GM19455 (cell line): ENCODE results near the gene BCAP31.
"Not testable (repeated sequence)": the region's sequence is repeated elsewhere in the genome, so short reads cannot be mapped to it uniquely, and the experiment has no call there.

Source experiments
- ATAC-seq: cut with Tn5 transposase; IDR thresholded peaks from one replicate; pipeline ENCODE4 v1.9.1; 2021; ENCODE audit not compliant: unreplicated experiment

Gene BCAP31

DNA sequence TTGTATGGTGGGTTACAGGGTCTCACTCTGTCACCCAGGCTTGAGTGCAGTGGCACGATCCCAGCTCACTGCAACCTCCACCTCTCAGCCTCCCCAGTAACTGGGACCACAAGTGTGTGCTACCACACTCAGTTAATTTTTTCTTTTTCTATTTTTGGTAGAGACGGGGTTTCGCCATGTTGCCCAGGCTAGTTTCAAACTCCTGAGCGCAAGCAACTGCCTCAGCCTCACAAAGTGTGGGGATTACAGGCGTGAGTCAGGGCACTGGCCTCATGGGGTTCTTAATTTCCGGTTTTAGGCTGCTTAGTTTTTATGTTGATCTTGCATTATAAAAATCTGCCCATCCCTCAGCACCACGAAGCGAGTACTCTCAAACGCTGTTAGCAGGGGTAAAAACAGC lies 6.7 kb downstream of the BCAP31 start:
- ATAC-seq = no peak

DNA sequence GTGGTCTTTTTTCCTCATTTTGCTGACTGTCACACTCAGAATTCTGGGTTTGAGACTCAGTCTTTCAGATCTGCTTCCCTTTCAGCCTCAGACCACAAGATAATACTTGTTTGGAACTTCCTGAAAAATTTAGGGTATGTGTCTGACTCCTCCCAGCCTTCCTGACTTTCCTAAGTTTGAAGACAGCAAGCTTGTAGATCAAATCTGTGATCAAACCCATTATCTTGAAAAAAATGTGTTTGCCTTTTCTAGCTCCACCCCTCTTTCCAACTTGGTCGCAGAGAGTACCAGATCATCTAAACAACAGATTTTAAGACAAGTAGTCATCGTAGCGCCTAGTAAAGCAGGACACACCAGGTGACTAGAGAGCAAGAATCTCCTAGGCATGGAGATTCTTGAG lies 9.9 kb downstream of the BCAP31 start:
- no peak for ATAC-seq

DNA sequence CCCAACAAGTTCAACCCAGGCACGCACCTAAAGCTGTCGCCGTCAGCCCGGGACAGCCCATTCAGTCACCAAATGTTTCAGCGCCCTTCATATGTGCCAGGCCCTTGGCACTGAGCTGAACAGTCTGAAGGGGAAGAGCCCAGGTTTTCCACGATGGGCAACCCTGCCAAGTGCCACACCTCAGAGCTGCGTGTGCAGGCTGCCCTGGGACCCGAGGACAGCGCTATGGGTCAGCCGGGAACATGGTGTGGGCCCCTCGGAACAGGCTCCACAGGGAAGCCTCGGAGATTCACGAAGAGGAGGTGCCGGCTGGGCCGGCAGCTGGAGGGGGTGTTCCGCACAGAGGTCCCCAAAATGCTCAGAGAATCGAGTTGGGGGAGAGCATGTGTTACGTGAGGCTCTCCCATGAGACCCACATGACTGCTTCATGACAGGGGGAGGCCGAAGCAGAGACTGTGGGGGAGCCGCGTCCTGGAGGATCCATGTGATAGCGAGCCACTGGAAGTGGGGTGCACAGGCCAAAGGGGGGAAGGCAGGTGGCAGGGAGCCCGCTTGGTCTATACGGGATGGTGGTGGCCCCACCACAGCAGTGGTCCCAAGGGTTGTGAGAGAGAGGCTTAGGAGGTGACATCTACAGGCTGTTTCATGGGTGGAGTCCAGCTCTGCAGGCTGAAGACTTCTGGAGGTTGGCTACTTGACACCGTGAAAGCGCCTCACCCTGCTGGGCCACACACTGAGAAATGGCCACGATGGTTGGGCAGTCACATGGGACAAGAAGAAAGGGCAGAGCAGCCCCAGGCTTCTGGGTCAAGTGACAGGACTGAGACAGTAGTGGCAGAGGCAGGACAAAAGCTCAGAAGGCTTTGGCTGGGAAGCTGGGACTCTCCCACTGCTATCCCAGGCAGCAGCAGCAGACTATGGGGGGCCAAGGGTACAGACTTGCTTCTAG lies 14.2 kb downstream of the BCAP31 start:
- no peak for ATAC-seq

DNA sequence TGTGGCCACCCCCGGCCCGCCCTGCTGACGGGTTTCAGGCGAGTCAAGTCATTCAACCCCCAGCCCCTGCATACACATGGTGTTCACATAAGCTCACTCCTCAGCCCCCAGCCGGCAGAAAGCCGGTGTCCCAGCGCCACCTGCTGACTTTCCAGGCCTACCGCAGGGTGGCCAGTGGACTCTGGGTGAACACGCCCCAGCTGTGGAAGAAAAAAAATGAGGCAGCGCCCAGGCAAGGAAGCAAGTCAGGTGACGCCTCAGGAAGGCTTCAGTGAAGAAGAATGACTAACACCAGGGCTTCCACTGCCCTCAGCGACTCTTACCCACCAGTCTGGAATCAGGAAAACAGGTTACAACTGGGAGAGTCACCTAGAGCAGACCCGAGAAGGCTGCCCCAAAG lies 15.8 kb downstream of the BCAP31 start:
- no peak for ATAC-seq

DNA sequence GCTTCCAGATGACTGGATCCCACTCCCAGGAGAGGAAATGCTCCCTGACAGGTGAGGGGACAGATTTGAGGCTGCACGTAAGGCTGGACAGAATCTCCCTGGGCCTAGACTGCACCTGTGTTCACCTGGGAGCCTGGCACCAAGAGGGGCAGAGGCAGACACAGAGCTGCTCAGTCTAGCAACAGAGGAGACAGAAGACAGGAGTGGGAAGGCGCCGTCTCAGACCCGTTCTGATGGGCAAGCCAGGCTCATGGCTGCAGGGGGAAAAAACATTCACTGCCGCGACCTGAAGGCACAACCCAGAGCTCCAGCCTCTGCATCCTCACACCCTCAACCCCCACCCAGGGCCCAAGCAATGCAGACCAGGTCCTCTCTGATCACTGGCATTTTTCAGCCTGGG lies 16.8 kb downstream of the BCAP31 start:
- ATAC-seq = no peak

DNA sequence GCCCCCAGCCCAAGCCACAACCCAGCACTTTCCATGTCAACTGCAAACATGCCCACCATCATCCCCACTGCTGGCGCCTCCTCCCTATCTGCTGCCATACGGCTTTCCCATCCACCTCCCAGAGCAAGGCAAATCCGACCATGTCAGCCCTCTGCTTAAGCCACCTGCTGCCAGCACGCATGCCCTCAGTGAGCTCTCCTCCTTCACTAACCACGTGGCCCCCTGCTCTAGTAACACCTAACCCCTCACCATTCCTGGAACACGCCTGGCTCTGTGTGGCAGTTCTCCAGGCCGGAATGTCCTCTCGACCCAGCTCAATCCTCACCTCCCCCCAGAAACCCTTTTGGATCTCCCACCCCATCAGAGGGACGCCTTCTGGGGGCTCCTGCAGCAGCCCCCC lies 17.4 kb downstream of the BCAP31 start:
- ATAC-seq = no peak

DNA sequence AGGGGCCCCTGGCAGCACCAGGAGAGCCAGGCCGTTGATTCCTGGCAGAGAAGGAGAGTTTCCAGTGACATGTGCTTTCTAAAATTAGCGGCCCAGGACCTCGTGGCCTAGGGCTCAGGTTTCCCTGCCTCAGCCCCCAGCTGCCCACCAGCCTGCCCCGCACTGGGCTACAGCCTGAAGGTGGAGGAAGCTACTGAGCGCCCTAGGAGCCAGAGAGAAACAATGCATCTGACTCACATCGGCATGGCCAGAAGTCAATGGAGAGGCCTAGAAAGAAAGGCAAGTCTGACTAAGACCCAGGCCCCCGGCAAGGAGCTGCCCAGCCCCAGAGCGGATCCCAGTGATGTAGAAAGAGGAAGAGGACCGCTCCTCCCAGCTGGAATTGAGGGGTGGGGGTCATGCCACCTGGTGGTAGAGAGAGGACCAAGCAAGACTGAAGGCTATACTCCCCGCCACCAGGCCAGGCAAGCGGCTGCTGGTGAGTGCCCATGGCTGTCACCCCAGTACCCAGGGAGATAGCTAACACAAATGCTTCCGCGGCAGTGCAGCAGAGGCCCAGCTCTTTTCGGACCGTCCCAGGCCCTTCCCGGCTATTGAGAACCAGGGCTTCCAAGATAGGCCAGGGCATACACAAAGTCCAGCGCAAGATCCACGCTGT lies 18.7 kb downstream of the BCAP31 start:
- ATAC-seq = not testable (repeated sequence)

DNA sequence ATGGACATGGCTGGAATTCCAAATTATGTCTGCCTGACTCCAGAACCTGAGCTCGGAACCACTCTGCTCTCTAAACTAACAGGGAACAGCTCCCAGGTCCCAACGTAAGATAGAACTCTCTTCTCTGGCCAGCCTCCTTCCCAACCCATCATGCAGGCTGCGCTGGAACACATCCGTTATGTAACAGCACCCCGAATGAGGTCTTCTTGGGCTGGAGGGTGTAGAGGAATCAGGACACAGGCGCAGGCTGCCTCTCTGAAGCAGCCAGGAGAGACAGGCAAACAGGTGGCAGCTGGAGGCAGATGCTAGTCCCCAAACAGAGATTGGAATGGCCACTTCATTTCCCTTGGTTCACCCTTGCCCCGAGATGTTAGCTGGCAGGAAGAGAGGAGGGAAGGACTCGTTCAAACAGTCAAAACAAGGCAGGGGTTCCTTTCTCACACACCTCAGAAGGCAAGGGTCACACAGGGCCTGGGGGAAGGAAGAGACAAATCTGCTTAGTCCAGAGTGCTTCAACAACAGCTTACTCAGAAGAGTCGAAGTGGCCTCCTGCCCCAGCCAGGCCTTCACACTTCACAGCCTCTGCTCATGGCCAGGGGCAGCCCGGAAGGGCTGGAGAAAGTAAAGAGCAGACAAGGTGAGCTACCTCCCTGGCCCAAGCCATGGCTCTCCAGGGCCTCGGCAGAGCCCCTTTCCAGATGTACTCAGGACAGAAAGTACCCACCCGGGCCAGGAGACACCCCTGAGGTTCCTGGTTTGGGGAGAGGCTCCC lies 19.4 kb downstream of the BCAP31 start:
- not testable (repeated sequence) for ATAC-seq

DNA sequence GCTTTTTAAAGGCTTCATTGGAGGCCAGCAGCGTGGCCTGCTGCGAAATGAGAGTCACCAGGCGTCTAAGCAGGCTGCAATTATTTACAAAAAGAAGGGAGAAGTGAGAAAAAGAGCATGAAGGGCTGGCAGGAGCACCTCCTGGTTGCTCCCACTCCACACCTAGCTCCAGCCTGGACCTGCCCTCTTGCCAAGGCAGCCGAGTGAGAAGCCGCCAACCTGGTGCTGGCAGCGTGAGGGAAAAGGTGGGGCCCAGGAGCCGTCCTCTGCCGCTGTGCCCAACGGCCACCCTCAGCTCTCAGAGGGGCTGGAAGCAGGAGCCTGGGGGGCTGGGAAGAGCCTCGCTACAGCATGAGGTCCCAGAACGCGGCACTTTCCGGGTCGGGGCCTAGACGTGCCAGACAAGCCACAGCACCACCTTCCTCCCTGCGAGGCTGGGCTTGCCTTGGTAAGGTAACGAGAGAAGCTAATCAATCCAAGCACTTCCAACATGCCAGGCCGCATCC lies 20.1 kb downstream of the BCAP31 start:
- ATAC-seq = no peak

DNA sequence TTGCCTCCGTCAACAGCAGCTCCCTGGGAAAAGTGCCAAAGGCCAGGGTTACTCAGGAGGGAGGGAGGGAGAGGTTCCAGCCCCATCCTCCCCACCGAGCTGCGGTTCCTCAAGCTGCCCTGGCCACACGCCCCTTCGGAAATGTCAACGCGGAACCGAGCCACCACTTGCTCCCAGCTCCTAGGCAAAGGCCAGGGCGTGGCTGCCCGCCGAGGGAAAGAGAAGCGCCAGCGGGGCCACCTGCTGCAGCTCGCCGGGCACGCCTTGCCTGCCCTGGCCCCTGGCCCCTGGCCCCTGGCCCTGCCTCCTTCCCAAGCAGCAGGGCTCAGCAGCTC lies 21.2 kb downstream of the BCAP31 start:
- no peak for ATAC-seq

DNA sequence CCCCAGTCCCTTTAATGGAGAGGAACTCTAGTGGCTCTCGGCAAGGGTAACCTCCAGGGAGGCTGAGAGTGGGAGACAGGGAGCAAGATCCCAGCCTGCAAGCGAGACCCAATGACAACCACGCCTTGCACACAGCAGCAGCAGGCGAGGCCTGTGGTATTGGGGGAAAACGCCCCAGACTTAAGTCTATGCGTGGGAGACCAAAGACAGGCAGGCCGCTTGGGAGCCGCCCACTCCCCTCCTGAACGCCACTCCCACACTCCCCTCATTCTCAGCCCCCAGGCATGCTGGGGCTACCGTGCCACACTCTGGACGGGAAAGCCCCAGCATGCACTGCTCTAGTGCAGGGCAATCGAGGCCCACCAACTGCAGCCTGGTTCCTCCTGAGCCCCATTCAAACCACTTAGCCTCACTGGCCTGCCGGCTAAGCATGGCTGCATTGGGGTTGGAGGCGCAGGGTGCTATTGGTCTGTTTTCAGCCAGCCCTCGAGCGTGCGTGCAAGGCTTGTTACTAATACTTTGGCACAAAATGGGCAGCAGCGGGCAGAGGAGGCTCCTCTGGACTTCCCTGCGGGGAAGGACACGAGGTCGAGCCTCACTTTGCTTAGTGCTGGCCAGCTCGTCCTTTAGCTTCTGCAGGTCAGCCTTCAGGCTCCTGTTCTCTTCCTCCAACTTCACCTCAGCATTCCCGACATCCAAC lies 21.7 kb downstream of the BCAP31 start:
- no peak for ATAC-seq

DNA sequence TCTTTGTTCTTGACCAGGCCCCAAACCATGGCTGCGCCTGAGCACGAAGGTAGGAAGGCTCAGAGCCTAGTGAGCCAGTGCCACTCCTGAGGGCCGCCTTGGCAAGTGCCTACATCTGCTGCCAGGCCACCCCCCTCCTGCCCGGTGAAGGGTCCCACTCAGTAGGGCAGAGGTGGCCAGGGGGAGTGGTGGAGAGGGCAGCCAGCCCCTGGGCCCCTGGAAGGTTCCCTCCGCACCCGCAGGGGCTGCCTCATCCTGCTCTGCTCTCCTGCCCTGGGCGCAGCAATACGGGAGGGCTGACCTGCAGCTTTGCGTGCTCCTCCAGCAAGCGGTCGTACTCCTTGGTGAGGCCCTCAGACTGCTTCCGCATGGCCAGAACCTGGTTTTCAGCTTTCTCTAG lies 22.5 kb downstream of the BCAP31 start:
- no peak for ATAC-seq

DNA sequence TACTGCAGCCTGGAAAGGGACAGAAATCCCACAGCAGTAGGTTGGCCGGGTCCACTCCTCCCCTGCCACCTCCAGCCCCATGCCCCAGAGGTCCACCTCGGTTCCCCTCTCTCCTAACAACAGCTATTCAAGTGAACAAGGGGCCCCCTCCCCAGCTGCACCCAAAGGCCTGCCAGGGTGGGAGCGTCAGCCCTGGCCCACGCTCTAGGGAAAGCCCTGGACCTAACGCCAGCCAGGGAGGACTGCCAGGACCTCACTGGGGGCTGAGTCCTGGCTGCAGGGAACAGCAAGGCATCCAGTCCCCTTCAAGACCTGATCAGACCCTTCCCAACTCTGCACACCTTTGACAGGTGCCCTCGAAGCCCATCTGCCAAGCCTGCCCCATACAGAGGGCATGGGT lies 23.2 kb downstream of the BCAP31 start:
- no peak for ATAC-seq

DNA sequence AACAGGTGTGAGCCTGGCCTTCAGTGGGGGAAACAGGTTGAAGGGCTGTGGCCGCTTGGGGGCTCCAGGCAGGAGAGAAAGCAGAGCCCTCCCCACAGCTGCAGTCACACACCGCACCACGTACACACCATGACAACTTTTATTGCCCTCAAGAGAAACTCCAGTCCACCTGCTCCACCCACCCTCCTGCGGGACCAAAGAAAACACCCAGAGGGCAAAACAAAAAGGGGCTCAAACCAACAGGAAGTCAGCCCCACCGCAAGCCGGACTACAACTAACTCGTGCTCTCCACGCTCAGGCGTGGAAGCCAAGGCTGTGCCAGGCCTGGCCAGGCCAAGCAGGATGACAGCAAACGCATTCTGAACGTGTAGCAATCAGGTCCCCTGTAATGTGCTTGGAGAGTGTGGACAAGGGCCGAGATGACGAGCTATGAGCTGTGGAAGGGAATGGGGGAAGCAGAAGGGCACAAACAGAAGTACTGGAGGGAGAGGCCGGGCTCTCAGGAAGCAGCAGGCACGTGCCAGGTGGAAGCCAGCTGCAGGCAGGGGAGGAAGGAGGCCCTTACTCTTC lies 23.7 kb downstream of the BCAP31 start:
- ATAC-seq = no peak

DNA sequence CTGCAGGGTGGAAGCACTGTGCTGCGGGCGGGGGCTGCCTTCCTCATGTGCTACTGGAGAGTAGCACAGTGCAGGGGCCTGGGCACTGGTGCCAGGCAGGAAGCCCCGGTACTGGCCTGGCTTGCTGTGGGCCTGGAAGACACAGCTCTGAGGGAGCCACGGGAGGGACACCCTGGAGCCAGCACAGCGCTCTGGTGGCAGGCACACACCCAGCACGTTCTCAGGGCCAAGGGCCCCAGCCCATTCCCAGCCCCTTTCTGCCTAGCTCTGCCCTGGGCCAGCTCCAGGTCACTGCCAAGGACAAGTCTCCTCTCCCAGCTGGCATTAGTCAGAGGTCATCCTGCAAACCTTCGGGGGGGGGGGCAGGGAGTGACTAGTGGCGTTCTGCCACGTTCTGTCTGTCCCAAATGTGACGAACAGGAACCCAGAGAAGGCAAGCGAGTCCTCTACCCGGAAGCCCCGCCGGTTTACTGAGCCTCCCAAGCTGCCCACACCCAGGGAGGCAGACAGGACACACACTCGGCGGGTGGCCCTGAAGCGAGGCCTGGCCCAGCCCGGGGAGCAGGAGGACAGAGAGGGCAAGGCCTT lies 24.3 kb downstream of the BCAP31 start:
- ATAC-seq = not testable (repeated sequence)

DNA sequence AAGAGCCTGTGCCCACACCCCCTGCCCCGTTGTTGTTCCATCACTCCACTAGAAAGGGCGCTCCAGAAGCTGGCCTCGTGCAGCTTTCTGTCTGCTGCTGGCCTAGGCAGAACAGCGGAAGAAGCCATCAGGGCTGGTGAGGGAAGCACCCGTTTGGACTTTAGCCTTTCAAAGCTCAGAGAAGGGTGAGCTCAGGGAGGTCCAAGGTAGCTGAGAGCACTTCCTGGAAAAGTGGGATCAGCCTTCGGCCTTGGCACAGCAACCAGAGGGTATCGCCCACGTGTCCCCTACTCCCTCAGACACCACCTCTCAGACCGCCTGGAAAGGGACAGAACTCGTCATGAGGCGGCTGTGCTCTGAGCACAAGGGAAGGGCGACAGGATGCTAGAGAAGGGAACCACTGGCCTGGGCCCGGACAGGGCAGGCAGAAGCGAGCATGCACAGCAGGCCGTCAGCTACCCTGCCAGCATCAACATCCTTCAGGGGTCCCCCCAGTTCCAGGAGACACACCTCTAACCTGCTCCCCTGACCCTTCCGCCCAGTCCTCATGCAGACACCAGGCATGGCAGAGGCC lies 24.9 kb downstream of the BCAP31 start:
- not testable (repeated sequence) for ATAC-seq

DNA sequence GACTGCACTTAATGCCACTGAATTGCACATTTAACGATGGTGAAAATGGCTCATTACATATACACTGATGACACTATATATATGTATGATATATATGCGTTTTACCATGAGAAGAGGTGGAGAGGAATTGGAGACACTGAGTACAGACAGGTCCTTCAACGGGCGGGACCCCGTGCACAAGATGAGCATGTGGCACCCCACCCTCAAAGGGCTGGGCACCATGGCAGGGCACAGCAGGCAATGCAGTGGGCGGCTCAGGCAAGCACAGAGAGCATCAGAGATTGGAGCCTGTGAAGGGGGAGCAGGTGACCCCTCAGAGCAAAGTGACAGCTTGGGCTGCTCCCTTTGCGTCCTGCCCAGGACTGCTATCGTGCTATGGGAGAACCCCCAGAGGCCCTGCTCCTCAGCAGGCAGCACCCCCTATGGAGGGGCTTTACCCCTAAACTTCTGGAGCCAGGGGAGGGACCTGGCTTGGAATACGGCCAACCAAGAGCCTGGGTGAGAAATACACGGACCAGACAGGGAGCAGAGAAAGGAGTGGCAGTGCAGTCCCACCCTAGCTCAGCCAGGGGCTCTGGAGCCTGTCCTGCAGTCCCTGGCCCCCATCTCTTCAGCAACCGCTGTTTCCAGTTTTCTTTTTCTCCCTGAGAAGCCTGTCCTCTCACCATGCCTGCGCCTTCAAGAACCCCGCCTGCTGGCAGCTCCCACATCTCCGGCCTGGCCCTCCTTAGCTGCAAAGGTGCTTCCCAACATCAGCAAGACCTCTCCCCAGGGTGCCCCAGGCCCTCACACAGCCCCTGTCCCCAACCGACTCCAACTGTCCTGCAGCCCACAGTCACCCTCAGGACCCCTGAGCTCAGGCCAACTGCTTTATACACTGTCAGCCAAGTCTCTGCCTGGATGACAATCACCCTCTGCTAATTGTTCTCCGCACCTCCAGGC lies 26.0 kb downstream of the BCAP31 start:
- ATAC-seq = no peak

DNA sequence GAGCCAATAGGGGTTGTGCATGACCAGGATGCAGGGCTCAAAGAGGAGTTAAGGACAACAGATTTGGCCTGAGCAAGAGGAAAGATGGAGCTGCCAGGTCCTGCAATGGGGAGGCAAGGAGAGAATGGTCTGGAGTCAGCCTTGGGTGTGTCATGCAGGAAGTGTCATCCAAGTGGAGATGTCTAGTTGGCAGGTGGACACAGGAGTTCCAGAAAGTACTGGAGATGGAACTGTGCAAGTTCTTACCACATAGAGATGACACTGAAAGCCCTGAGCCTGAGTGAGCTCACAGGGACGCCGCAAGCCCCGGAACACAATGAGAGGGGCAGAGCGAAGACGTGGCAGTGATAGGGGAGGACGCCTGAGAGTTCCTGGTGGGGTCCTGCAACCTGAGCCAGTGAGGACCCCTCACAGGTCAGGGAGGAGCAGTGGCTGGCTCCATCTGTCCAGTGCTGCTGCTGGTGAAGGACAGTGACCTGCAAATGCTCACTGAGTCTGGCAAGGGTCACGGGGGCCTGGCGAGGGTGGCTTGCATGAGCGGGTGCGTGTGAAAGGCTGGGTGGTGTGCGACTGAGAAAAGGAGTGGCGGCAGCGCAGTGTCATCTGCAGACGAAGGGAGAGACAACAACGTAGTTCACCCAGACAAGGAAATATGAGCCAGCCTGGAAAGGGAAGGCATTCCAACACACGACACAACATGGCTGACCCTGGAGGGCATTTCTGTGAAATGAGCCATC lies 27.0 kb downstream of the BCAP31 start:
- ATAC-seq = not testable (repeated sequence)
